Measurements from ENCODE around the gene IGF2R.
"Not testable (repeated sequence)": the region's sequence is repeated elsewhere in the genome, so short reads cannot be mapped to it uniquely, and the experiment has no call there.

The IGF2R gene

GRCh38 chr6:160078883-160079685 lies 110.2 kb downstream of the IGF2R start:
- DNase-seq: no peak

GRCh38 chr6:160079686-160080043 lies 110.8 kb downstream of the IGF2R start:
- DNase-seq: no peak

- DNase-seq: no peak
These were observed 111.2 kb downstream of the IGF2R start for GRCh38 chr6:160080097-160080496.

- DNase-seq: no peak
These were observed 112.5 kb downstream of the IGF2R start for GRCh38 chr6:160081398-160081797.

- DNase-seq: no peak
These were observed 113.7 kb downstream of the IGF2R start for GRCh38 chr6:160082627-160083026.

GRCh38 chr6:160084198-160084776 lies 115.4 kb downstream of the IGF2R start:
- DNase-seq: no peak

- no peak for DNase-seq
These were observed 116.3 kb downstream of the IGF2R start for GRCh38 chr6:160085226-160085625.

- no peak for DNase-seq
These were observed 117.0 kb downstream of the IGF2R start for GRCh38 chr6:160085713-160086505.

GRCh38 chr6:160086754-160087153 lies 117.9 kb downstream of the IGF2R start:
- DNase-seq: no peak

GRCh38 chr6:160088069-160088783 lies 119.3 kb downstream of the IGF2R start:
- peak; percentile 50 for DNase-seq

GRCh38 chr6:160088784-160089533 lies 120.1 kb downstream of the IGF2R start:
- DNase-seq: no peak

- DNase-seq: no peak
These were observed 120.6 kb downstream of the IGF2R start for GRCh38 chr6:160089534-160089897.

GRCh38 chr6:160090442-160091239 lies 121.8 kb downstream of the IGF2R start:
- DNase-seq: peak; percentile 89

GRCh38 chr6:160092176-160092575 lies 123.3 kb downstream of the IGF2R start:
- DNase-seq: not testable (repeated sequence)

GRCh38 chr6:160092602-160093001 lies 123.7 kb downstream of the IGF2R start:
- DNase-seq: no peak

GRCh38 chr6:160093061-160093460 lies 124.2 kb downstream of the IGF2R start:
- DNase-seq: no peak

GRCh38 chr6:160093946-160094345 lies 125.1 kb downstream of the IGF2R start:
- DNase-seq: no peak

GRCh38 chr6:160095146-160095845 lies 126.4 kb downstream of the IGF2R start:
- DNase-seq: no peak

GRCh38 chr6:160101277-160102205 lies 132.7 kb downstream of the IGF2R start:
- DNase-seq: no peak

- DNase-seq: no peak
These were observed 133.5 kb downstream of the IGF2R start for GRCh38 chr6:160102399-160102798.
